Measurements from ENCODE around the gene LAYN.

DNA sequence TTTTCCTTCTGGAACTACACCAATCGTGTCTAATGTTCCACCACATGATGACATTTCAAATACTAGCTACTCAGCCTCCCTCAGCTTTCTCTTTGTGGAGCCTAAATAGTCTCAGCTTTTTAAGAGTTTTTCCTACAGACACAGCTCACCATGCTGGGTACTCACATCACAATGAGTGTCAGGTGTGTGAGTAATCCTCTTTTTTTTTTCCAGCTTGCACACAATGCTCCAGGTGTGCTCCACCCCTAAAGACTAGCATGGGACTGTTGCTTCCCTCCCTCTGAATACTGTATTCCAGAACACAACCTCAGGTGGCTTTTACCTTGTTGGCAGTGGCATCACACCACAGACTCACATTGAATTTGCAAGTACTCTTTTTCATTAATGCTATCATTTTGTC is 40.0 kb upstream of the LAYN start:
- no peak for TF ChIP-seq TAF1 (IDR thresholded peaks at IDR 0.05; ENCODE audit: borderline replicate concordance, low read depth, low read length)
- no peak for TF ChIP-seq POLR2A (IDR thresholded peaks at IDR 0.05; ENCODE audit: low read depth, low read length)
